Astrocyte (in vitro differentiated cells and primary cell): ENCODE data around the gene PSMC3IP. TPM values are rescaled to one million over a fixed set of nuclear protein-coding genes. Genes with fewer than 3 reads are reported as not detected.

Experiments used
- DNase-seq: peaks from one replicate; pipeline ENCODE4 v3.0.0-alpha.2; 2010; ENCODE audit warnings: low read depth
- FAIRE-seq: peaks from 2 replicates; lab custom pipeline; 2011; peaks lifted over from hg19 to GRCh38; lab: Jason Lieb, UNC
- H2AFZ ChIP-seq: 2 replicates; pipeline ENCODE4 v1.6.0; 2012; ENCODE audit warnings: low read depth, low read length, inconsistent platforms
- H3K27ac ChIP-seq: 2 replicates; pipeline ENCODE4 v1.5.1; 2011; ENCODE audit warnings: low read depth, low read length, inconsistent platforms
- H3K27me3 ChIP-seq: 2 replicates; pipeline ENCODE4 v1.6.0; 2011; ENCODE audit warnings: low read length, inconsistent platforms; ENCODE audit not compliant: insufficient read depth
- H3K36me3 ChIP-seq: 2 replicates; pipeline ENCODE4 v1.5.1; 2011; ENCODE audit warnings: low read length, inconsistent platforms; ENCODE audit not compliant: insufficient read depth
- H3K4me1 ChIP-seq: 2 replicates; pipeline ENCODE4 v1.5.1; 2011; ENCODE audit warnings: low read length, inconsistent platforms; ENCODE audit not compliant: insufficient read depth
- H3K4me2 ChIP-seq: 2 replicates; pipeline ENCODE4 v1.6.0; 2012; ENCODE audit warnings: low read length, inconsistent platforms
- H3K4me3 ChIP-seq: 2 replicates; pipeline ENCODE4 v1.5.1; 2011; ENCODE audit warnings: low read depth, mild to moderate bottlenecking, low read length, inconsistent platforms; ENCODE audit not compliant: insufficient read depth
- H3K79me2 ChIP-seq: 2 replicates; pipeline ENCODE4 v1.6.0; 2012; ENCODE audit warnings: mild to moderate bottlenecking, low read length, inconsistent platforms; ENCODE audit not compliant: insufficient read depth
- H3K9ac ChIP-seq: 2 replicates; pipeline ENCODE4 v1.6.0; 2012; ENCODE audit warnings: mild to moderate bottlenecking, low read length, inconsistent platforms
- H3K9me3 ChIP-seq: 2 replicates; pipeline ENCODE4 v1.5.1; 2012; ENCODE audit warnings: low read depth, mild to moderate bottlenecking, low read length, inconsistent platforms; ENCODE audit not compliant: insufficient read depth
- H4K20me1 ChIP-seq: 2 replicates; pipeline ENCODE4 v1.6.0; 2012; ENCODE audit warnings: low read length, inconsistent platforms; ENCODE audit not compliant: insufficient read depth
- H3K27ac Mint-ChIP-seq: one replicate; pipeline ENCODE4 v1.8.0; 2021; ENCODE audit warnings: mild to moderate bottlenecking, mixed read lengths; ENCODE audit not compliant: unreplicated experiment
- H3K27me3 Mint-ChIP-seq: one replicate; pipeline ENCODE4 v1.8.0; 2021; ENCODE audit warnings: low read depth, mixed read lengths; ENCODE audit not compliant: unreplicated experiment
- H3K36me3 Mint-ChIP-seq: one replicate; pipeline ENCODE4 v1.8.0; 2021; ENCODE audit warnings: low read depth, mixed read lengths; ENCODE audit not compliant: unreplicated experiment
- H3K4me1 Mint-ChIP-seq: one replicate; pipeline ENCODE4 v1.8.0; 2021; ENCODE audit warnings: low read depth, mixed read lengths; ENCODE audit not compliant: unreplicated experiment
- H3K4me3 Mint-ChIP-seq: one replicate; pipeline ENCODE4 v1.8.0; 2021; ENCODE audit warnings: mild to moderate bottlenecking, moderate library complexity, mixed read lengths; ENCODE audit not compliant: unreplicated experiment
- H3K9me3 Mint-ChIP-seq: one replicate; pipeline ENCODE4 v1.8.0; 2021; ENCODE audit warnings: mild to moderate bottlenecking, mixed read lengths; ENCODE audit not compliant: unreplicated experiment
- EZH2 ChIP-seq: IDR thresholded peaks from 2 replicates; pipeline ENCODE4 v1.6.1; 2012; ENCODE audit warnings: mild to moderate bottlenecking, low read length, inconsistent platforms; ENCODE audit not compliant: insufficient read depth
- total RNA-seq: library from RNA; stranded (reverse); gene quantifications from 2 replicates; pipeline ENCODE4 v1.2.1, GENCODE V29; 2021
- TF ChIP-seq, protein P1 (sequence below): IDR thresholded peaks from 2 replicates; pipeline ENCODE4 v1.5.1; 2011; ENCODE audit warnings: low read depth, mild to moderate bottlenecking, inconsistent platforms, low read length, moderate library complexity; ENCODE audit not compliant: insufficient read depth

Gene PSMC3IP
- total RNA-seq, 1 donor from 2014 or later, result 8.7 TPM

DNA sequence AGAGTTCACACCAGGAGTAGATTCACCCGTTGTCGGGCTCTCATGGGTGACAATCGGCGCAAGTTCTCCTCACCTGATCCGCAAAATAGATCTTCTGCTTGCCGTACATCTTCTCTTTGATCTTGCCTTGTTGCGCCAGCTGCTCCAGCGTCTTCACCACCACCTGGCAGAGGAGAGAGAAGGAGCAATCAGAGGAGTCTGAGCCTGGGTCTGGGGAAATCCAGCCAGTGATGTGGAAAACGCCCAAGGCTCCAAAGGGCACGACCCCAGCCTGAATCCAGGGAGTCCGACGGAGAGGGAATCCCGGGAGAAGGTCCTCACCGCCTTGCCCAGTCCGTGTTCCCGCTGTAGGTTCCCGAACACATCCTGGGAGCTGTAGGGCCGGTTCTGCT, 393 bp downstream of the PSMC3IP start:
- H3K9ac ChIP-seq, result peak overlapping the region; percentile 96
- H3K27ac ChIP-seq, result peak overlapping the region; percentile 77
- Mint-ChIP-seq H3K4me1 (peaks cover 4% of the 10 kb centered on the region), H3K36me3 (peaks cover 5% of the 10 kb centered on the region), H3K9me3 (no peaks in the 10 kb centered on the region), H3K27ac (peak overlapping the region; percentile 62), H3K27me3 (no peaks in the 10 kb centered on the region), H3K4me3 (peak overlapping the region; percentile 97)
- FAIRE-seq (no peak), DNase-seq (no peak)
- peak overlapping the region; percentile 97 for H3K4me2 ChIP-seq
- no peaks in the 10 kb centered on the region for H3K27me3 ChIP-seq
- TF ChIP-seq, protein P1, sequence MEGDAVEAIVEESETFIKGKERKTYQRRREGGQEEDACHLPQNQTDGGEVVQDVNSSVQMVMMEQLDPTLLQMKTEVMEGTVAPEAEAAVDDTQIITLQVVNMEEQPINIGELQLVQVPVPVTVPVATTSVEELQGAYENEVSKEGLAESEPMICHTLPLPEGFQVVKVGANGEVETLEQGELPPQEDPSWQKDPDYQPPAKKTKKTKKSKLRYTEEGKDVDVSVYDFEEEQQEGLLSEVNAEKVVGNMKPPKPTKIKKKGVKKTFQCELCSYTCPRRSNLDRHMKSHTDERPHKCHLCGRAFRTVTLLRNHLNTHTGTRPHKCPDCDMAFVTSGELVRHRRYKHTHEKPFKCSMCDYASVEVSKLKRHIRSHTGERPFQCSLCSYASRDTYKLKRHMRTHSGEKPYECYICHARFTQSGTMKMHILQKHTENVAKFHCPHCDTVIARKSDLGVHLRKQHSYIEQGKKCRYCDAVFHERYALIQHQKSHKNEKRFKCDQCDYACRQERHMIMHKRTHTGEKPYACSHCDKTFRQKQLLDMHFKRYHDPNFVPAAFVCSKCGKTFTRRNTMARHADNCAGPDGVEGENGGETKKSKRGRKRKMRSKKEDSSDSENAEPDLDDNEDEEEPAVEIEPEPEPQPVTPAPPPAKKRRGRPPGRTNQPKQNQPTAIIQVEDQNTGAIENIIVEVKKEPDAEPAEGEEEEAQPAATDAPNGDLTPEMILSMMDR, result no peak
- TF ChIP-seq EZH2, result no peak
- H3K4me3 ChIP-seq, result peak overlapping the region; percentile 98
- H3K79me2 ChIP-seq, result peaks cover 44% of the 10 kb centered on the region
- H3K36me3 ChIP-seq, result peaks cover 30% of the 10 kb centered on the region
- peaks cover 23% of the 10 kb centered on the region for H4K20me1 ChIP-seq
- H3K4me1 ChIP-seq, result peaks cover 13% of the 10 kb centered on the region
- H2AFZ ChIP-seq, result peak overlapping the region; percentile 54
- H3K9me3 ChIP-seq, result no peaks in the 10 kb centered on the region

DNA sequence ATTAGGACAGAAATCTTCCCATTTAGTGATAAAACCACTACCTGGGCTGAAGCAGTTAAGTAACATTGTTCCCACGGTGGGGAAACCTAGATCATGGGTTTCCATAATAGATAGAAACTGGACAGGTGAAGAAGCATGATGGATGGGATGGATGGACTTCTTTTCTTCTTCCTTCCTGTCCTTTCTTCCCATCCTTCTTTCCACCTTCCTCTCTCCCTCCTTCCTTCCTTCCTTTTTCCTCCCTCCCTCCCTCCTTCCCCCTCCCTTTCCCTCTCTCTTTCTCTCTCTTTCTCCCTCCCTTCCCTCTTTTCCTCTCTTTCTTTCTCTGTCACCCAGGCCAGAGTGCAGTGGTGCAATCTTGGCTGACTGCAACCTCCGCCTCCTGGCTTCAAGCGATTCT, 3.1 kb downstream of the PSMC3IP start:
- H3K27me3 ChIP-seq, result no peaks in the 10 kb centered on the region
- DNase-seq, result no peak
- H3K9me3 Mint-ChIP-seq, result no peaks in the 10 kb centered on the region
- peaks cover 7% of the 10 kb centered on the region for H3K4me1 Mint-ChIP-seq
- H3K36me3 Mint-ChIP-seq, result peaks cover 19% of the 10 kb centered on the region
- H3K79me2 ChIP-seq, result peaks cover 64% of the 10 kb centered on the region
- H3K9ac ChIP-seq, result no peak overlapping the region
- H3K36me3 ChIP-seq, result peaks cover 38% of the 10 kb centered on the region
- H3K4me1 ChIP-seq, result peaks cover 17% of the 10 kb centered on the region
- no peak overlapping the region for H2AFZ ChIP-seq
- H3K27ac Mint-ChIP-seq, result no peak overlapping the region
- H3K27me3 Mint-ChIP-seq, result no peaks in the 10 kb centered on the region
- no peaks in the 10 kb centered on the region for H3K9me3 ChIP-seq
- FAIRE-seq, result no peak
- no peak overlapping the region for H3K4me3 ChIP-seq
- no peak overlapping the region for H3K4me2 ChIP-seq
- peaks cover 39% of the 10 kb centered on the region for H4K20me1 ChIP-seq
- no peak overlapping the region for H3K27ac ChIP-seq
- TF ChIP-seq, protein P1, result no peak
- no peak for TF ChIP-seq EZH2
- no peak overlapping the region for H3K4me3 Mint-ChIP-seq

DNA sequence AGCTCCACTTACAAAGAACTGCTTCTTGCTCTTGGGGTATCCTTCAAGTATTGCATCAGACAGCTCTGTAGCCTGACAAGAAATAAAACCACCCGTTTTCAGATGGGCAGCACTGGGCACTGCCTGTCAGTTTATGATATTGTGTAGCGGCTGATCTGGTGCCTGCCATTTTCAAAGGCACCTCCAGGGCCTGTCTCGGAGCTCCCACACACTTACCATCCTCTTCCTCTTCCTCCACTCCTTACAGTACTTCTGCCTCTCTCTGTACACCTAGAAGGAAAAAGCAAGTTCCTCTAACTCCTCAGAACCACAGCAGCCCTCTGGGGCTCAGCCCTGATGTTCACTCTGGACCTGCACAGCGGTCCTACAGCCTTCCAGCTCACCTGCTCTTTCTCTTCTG, 4.4 kb downstream of the PSMC3IP start:
- no peak overlapping the region for H3K9ac ChIP-seq
- Mint-ChIP-seq H3K4me1 (peaks cover 7% of the 10 kb centered on the region), H3K4me3 (no peak overlapping the region), H3K9me3 (no peaks in the 10 kb centered on the region), H3K27me3 (no peaks in the 10 kb centered on the region), H3K36me3 (peaks cover 25% of the 10 kb centered on the region), H3K27ac (no peak overlapping the region)
- peaks cover 48% of the 10 kb centered on the region for H4K20me1 ChIP-seq
- no peak overlapping the region for H3K4me2 ChIP-seq
- no peak overlapping the region for H3K4me3 ChIP-seq
- no peaks in the 10 kb centered on the region for H3K27me3 ChIP-seq
- FAIRE-seq (no peak), DNase-seq (no peak)
- peaks cover 45% of the 10 kb centered on the region for H3K36me3 ChIP-seq
- H3K79me2 ChIP-seq, result peaks cover 75% of the 10 kb centered on the region
- no peak overlapping the region for H2AFZ ChIP-seq
- H3K4me1 ChIP-seq, result peaks cover 26% of the 10 kb centered on the region
- no peak overlapping the region for H3K27ac ChIP-seq
- no peaks in the 10 kb centered on the region for H3K9me3 ChIP-seq
- no peak for TF ChIP-seq EZH2
- TF ChIP-seq, protein P1, result no peak
